Stimulated activated CD8-positive, alpha-beta memory T cell treated with anti-CD3 and anti-CD28 coated beads, Interleukin-4, amount 100 ng/mL, for 4 hours (primary cell): Measurements from ENCODE around the gene TNPO3.
"Not testable (repeated sequence)": the region's sequence is repeated elsewhere in the genome, so short reads cannot be mapped to it uniquely, and the experiment has no call there.

Experiments used
- DNase-seq, 2 donors: peaks; one replicate each; pipeline ENCODE4 v3.0.0-alpha.2; 2020; ENCODE audit warnings: low read depth in 2 of 2, low spot score in 1 of 2

Gene TNPO3

DNA sequence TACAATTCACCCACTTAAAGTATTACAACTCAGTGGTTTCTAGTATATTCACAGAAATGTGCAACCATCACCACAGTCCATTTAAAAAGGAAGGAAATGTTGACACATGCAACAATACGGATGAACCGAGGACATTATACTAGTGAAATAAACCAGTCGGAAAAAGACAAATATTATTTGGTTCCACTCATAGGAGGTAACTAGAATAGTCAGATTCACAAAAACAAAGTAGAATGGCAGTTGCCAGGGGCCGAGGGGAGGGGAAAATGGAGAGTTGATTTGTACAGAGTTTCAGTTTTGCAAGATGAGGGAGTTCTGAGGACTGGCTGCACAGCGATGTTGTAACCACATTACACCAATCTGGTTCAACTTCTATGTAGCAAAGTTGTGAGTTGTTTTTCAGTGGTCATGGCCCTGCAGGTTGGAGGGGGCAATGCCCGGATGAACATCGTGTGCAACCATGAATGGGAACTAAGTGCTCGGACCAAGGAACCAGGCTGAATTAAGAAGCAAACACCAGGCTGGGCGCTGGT is 17.6 kb upstream of the TNPO3 start:
- no peak for DNase-seq

DNA sequence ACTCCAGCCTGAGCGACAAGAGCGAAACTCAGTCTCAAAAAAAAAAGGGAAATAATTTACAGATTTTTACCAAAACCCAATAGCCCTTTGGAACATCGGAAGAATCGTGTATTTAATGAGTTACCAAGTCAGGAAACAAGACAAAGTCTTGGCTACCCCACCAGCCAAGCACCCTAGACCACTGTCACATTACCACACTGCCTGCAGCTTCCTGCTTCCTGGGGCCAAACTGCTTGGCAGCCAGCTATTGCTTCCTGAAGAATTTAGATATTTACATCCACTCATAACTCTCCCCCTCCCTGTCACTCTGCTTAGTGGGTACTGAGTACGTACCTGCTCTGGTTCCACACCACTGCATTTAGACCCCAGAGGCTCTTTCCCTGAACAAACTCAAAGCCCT is 14.1 kb upstream of the TNPO3 start:
- no peak for DNase-seq

DNA sequence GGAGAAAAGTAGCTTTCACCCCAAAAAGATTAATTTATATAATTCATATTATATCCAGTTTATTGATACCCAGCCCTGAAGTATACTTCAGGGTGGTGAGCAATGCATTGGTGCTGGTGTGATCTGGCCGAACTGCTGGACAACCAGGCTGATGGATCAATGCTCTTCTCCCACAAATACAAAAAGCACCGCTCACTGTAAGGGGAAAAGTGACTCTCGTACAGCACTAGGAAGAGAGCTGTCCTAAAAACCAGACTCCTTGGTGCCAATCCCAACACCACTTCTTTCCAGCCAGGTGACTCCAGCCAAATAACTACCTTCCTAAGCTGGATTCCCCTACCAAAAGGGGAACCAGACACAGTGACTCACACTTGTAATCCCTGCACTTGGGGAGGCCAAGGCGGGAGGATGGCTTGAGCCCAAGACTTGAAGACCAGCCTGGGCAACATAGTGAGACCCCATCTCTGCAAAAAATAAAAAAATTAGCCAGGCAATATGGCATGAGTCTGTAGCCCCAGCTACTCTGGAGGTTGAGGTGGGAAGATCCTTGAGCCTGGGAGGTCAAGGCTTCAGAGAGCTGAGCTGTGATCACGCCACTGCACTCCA is 13.1 kb upstream of the TNPO3 start:
- no peak for DNase-seq

DNA sequence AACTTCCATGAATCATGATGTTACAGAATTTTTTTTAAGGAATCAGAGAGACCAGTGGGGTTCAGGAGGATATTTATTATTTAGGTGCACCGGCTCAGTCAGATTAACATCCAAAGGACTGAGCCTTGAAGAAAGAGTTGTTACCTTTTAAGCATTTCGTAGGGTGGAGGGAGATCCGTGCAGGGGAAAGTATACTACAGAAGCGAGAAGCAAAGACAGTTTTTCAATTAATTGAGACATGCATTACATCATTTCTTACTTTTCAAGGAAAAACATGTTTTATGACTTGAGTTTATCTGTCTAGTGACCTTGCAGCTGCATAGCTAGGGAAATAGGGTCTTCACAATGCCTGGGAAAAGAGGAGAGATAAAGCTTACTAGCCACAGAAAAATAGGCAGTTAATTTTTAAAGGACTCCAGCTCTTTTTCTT is 12.2 kb upstream of the TNPO3 start:
- not testable (repeated sequence) for DNase-seq

DNA sequence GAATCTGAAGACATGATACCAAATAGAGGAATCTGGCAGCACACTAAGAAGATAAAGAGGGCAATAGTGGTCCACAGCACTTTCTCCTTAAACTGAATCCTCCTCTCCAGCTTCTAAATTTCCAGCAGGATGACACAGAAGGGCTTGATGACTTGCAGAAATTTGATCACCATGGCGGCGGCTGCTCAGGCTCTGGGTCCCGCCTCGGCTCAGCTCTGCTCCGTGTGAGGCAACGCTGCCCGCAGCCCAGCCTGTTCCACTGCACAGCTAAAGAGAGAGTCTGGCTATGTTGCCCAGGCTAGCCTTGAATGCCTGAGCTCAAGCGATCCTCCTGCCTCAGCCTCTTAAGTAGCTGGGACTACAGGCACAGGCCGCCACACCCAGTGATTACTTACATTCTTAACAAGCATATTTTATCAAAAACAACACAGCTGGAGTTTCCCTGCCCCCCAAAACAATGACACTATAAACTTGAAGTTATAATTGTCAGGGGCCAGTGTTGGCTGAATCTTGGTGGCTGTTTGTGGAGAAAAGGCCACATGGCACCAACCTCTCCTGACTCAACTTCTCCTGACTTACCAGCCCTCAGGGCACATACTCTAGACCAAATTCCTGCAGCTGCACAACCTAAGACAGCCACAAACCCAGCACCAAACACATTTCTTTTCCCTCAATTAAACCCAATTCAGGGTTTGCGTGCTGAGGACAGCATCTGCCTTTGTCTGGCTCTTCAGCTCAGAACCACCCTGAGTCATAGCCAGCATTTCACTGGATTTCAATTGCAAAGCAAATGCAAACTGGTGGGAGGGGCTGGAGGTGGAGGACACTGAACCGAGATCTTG is 11.6 kb upstream of the TNPO3 start:
- no peak for DNase-seq

DNA sequence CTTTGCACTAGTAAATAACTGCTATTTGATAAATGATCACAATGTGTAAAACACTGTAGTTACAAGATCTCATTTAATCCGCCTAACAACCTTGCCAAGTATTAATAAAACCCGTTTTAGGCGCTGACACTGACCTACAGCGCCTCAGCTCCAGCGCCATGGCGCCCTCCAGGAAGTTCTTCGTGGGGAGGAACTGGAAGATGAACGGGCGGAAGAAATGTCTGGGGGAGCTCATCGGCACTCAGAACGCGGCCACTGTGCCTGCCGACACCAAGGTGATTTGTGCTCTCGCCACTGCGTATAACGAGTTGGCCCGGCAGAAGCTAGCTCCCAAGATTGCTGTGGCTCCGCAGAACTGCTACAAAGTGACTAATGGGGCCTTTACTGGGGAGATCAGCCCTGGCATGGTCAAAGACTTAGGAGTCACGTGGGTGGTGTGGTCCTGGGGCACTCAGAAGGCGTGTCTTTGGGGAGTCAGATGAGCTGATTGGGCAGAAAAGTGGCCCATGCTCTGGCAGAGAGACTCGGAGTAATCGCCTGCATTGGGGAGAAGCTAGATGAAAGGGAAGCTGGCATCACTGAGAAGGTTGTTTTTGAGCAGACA is 1.1 kb upstream of the TNPO3 start:
- no peak for DNase-seq

DNA sequence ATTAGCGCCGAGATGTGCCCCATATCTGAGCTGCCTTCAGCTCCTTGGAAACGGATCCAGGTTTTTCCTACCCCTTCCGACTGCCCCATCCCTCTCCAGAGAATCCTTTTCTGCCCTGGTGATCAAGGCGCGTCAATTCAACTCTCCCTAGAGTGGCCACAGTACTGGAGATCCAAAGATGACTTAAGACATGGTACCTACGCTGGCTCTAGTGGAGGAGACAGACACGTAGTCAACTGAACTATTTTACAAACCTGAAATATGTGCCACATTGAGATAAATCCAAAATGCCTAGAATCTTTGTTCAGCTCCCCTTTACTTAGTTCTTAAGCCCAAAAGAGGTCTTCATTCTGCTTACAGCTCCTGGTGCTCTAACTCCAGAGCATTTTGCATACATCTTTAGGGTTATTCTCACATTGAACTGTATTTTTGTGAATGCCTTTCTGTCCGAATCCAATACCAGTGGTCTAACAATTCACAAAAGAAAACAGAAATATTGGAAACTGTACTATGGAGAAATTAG is 444 bp upstream of the TNPO3 start:
- no peak for DNase-seq

DNA sequence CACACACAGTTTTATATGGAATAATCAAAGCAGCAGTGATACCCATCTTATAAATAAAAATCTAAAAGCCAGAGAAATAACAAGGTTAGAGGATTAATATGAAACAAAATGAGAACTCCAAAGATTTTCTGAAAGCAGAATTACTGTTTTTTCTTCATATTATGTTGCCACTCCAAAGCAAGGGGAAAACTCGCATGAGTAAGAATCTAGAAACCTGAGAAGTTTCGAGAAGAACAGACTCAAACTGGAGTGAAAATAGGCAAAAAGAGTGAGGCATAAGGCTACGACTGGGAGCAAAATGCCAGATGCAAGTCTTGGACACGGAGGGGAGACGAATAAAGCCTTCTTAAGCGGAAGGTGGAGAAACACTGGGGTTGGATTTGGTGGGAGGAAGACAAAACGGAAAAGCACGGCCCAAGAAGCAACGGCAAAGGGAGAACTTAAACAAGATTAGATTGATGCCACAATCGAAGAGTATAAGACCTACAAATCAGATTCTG is 923 bp downstream of the TNPO3 start:
- DNase-seq: no peak

DNA sequence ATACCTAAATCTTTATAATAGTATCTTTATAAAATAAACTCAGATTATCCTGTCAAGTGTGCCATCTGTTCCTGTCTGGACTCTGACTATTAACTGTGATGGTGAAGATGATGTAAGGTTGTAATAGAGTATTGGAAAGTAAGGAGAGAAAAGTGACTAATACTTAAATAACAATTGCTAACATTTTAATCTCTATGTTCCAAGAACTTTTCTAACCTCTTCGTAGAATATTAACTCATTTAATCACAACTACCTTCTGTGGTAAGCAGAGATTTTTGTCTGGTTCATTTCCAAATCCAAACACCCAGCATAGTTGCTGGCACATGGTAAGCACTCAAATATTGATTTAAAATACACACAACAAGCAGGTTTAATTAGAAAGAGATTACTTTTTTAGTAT is 2.5 kb downstream of the TNPO3 start:
- DNase-seq: no peak

DNA sequence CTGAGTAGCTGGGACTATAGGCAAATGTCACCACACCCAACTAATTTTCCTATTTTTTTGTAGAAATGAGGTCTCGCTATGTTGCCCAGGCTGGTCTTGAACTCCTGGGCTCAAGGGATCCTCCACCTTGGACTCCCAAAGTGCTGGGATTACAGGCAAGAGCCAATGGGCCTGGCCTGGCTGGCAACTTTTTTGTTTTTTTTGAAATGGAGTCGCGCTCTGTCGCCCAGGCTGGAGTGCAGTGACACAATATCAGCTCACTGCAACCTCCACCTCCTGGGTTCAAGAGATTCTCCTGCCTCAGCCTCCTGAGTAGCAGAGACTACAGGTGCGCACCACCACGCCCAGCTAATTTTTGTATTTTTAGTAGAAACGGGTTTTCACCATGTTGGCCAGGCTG is 3.5 kb downstream of the TNPO3 start:
- DNase-seq: not testable (repeated sequence)

DNA sequence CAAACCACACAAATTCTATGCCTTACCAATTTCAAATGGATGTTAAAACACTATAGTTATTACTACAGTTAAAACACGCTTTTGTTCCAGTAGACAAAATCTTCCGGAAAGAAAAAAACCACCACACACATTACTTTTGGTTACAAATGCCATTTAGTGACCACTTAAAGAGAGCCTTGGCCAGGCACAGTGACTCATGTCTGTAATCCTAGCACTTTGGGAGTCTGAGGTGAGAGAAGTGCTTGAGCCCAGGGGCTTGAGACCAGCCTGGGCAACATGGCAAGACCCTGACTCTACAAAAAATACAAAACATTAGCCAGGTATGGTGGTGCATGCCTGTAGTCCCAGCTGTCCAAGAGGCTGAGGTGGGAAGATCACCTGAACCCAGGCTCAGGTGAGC is 7.2 kb downstream of the TNPO3 start:
- no peak for DNase-seq

DNA sequence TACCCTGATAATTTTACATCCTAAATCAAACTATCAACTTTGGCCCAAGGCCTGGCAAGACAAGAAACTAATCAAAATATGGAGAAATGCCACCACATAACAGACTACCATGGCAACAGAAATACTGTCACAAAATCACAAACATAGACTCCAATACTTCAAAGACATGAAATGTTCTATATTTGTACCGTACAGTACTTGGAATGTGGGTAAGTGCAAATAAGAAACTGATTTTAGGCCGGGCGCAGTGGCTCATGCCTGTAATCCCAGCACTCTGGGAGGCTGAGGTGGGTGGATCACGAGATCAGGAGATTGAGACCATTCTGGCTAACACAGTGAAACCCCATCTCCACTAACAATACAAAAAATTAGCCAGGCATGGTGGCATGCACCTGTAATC is 9.2 kb downstream of the TNPO3 start:
- no peak for DNase-seq

DNA sequence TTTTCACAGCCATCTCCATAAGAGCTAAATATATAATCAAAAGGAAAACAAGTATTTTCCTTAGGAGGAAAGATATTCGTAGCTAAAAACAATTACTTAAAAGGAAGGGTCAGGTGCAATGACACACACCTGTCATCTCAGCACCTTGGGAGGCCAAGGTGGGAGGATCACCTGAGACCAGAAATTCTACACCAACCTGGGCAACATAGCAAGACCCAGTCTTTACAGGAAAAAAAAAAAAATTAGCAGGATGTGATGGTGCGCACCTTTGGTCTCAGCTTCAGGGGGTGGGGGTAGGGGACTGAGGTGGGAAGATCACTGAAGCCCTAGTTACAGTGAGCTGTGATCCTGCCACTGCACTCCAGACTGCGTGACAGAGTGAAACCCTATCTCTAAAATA is 11.9 kb downstream of the TNPO3 start:
- DNase-seq: no peak

DNA sequence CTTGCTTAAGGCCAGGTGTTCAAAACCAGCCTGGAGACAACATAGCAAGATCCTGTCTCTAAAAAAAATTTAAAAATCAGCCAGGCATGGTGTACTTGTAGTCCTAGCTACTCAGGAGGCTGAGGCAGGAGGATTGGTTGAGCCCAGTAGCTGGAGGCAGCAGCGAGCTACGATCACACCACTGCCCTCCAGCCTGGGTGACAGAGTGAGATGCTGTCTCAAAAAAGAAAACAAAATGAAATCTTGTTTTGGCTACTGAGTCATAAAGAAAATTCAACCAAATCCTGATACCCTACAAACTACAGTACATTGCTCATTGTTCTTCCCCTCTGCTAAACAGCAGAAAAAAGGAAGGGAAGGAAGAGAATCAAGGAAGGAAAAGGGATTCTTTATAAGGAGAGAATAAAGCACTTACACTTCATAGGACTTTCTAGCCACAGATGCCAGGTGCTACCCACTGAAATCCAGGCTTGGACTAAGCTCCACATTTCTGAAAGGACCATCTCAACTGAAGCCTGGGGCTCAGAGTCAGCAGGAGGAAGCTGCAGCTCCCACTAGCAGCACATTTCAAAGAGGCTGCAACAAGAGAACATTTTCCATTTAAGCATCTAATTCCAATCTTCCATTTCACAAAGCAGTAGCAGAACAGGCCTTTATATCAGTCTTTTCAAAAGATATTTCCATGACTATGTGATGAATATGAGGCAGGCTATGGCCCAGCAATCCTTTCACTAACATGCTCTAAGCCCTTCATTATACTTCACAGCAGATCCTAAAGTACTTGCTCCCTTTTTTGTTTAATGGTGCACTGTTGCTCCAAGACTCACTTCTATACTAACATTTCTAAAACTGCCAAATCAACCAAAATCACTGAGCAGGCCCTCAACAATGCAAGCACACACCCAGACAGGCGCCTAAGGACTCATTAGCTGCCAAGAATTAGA is 13.5 kb downstream of the TNPO3 start:
- DNase-seq: no peak

DNA sequence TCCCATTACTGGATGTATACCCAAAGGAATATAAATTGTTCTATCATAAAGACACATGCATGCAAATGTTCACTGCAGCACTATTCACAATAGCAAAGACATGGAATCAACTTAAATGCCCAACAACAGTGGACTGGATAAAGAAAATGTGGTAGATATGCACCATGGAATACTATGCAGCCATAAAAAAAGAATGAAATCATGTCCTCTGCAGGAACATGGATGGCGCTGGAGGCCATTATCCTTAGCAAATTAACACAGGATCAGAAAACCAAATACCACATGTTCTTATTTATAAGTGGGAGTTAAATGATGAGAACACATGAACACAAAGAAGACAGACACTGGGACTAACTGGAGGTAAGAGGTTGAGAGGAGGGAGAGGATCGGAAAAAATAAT is 16.4 kb downstream of the TNPO3 start:
- not testable (repeated sequence) for DNase-seq

DNA sequence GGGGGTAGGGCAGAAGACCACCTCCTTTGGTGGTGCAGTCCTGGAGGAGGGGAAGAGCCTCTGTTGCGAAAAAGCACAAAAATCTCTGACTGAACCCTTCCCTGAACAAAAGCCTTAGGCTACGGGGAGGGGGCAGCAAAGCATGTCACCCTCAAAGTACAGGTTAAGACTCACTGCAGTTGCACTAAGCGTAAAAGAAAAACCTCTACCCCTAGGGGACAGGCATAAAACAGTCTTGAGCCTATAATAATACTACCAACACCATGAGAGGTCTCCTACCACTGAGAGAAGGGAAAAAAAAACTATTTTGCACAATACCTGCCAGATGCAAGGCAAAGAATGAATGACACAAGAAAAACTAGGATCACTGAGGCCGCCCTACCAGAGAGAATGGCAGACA is 17.3 kb downstream of the TNPO3 start:
- DNase-seq: no peak

DNA sequence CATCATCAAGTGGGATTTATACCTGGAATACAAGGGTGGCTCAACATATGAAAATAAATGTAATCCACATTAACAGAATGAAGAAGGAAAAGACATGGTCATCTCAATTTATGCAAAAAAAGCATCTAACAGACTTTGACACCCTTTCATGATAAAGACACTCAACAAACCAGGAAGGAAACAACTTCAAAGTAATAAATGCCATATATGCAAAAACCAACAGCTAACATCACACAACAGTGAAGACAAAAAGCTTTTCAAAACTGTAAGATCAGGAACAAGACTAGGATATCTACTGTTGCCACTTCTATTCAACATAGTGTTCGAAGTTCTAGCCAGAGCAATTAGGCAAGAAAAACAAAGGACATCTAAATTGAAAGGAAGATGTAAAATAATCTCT is 22.9 kb downstream of the TNPO3 start:
- DNase-seq: no peak

DNA sequence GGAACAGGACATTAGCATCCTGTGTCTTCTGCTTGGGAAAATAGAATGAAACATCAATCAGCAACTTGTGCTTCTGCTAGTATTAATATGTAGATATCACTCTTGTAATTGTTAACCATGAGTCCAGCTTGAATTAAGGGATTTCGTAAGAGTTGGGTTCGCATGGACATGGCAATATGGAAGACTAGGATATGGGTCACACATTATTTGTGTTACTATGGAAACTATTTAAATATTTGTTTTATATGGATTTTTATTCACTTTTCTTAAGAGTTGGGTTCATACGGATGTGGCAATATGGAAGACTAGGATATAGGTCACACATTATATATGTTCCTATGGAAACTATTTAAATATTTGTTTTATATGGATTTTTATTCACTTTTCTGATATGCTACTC is 24.5 kb downstream of the TNPO3 start:
- DNase-seq: no peak

DNA sequence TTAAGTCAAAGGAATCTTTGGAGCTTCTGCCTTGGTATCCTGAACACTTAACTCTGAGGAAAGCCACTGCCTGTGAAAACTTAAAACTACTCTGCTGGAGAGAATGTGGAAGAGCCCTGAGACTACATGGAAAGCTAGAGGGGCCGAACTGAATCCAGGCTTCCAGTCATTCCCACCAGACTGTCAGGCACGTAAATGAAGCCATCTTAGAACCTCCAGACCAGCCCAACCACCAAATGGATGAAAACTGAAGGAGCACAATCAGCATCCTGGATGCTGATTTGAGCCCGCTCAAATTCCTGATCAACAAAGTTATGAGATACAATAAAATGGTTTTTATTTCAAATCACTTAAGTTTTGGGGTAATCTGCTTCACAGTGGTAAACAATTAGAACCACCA is 30.8 kb downstream of the TNPO3 start:
- DNase-seq: no peak

DNA sequence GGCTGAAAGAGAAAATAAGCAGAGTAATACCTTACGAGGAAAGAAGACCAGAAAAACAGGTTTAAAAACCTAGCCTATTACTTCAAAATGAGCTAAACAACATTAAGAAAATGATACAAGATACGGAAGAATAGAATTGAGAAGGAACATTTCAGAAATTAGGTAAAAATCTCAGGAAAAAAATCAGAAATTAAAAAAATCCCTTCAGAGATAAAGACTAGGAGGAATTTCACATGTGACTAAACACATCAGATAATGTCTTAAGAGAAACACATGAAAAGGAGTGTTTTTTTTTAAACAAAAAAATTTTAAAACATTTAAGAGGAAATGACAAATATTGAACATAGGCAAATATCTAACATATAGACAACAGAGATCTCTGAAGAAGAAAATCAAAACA is 33.3 kb downstream of the TNPO3 start:
- no peak for DNase-seq
